GM06990 (cell line): ENCODE data around the gene MDH1.

Experiments used
- DNase-seq: peaks from one replicate; pipeline ENCODE4 v3.0.0-alpha.2; 2011; ENCODE audit not compliant: insufficient read length; ENCODE audit errors: extremely low read depth
- H3K27me3 ChIP-seq: replicated peaks from 2 replicates; pipeline ENCODE4 v1.6.0; 2011; ENCODE audit warnings: low read length; ENCODE audit not compliant: control insufficient read depth, insufficient read depth
- H3K36me3 ChIP-seq: 2 replicates; pipeline ENCODE4 v1.5.1; 2011; ENCODE audit warnings: low read length; ENCODE audit not compliant: control insufficient read depth, insufficient read depth
- H3K4me3 ChIP-seq: replicated peaks from 2 replicates; pipeline ENCODE4 v1.5.1; 2011; ENCODE audit warnings: low read depth, mild to moderate bottlenecking, control low read depth, low read length
- CTCF ChIP-seq: IDR thresholded peaks from 2 replicates; pipeline ENCODE4 v1.5.1; 2011; ENCODE audit warnings: low read length, control low read depth, mild to moderate bottlenecking, inconsistent platforms; ENCODE audit not compliant: insufficient read depth, poor library complexity, severe bottlenecking

Gene MDH1

GRCh38 chr2:63581298-63581961 lies 7.3 kb upstream of the MDH1 start:
- DNase-seq, result no peak
- Histone ChIP-seq H3K27me3 (no peaks in the 10 kb centered on the region), H3K4me3 (no peak overlapping the region), H3K36me3 (no peaks in the 10 kb centered on the region)
- no peak for TF ChIP-seq CTCF

- DNase-seq, result no peak
- Histone ChIP-seq H3K4me3 (no peak overlapping the region), H3K27me3 (no peaks in the 10 kb centered on the region), H3K36me3 (no peaks in the 10 kb centered on the region)
- TF ChIP-seq CTCF, result no peak
Observed at GRCh38 chr2:63582873-63583272, 5.9 kb upstream of the MDH1 start.

- no peaks in the 10 kb centered on the region; the same call in 1 of the 2 replicates for H3K36me3 ChIP-seq
- no peaks in the 10 kb centered on the region for H3K27me3 ChIP-seq
- H3K4me3 ChIP-seq, result peak overlapping the region; percentile 93
- no peak for TF ChIP-seq CTCF
- DNase-seq, result no peak
Observed at GRCh38 chr2:63587814-63588384, 864 bp upstream of the MDH1 start.

GRCh38 chr2:63589148-63589958 lies 590 bp downstream of the MDH1 start:
- DNase-seq, result no peak
- Histone ChIP-seq H3K4me3 (peak overlapping the region; percentile 93), H3K27me3 (no peaks in the 10 kb centered on the region), H3K36me3 (no peaks in the 10 kb centered on the region; the same call in none of the 2 replicates)
- no peak for TF ChIP-seq CTCF

- no peaks in the 10 kb centered on the region for H3K27me3 ChIP-seq
- peaks cover 4% of the 10 kb centered on the region for H3K36me3 ChIP-seq
- peak overlapping the region; percentile 40 for H3K4me3 ChIP-seq
- DNase-seq, result no peak
- TF ChIP-seq CTCF, result no peak
Observed at GRCh38 chr2:63590626-63591408, 2.1 kb downstream of the MDH1 start.
